GM23338 (cell line): ENCODE results near the gene PTPRZ1. TPM values are rescaled to one million over a fixed set of nuclear protein-coding genes. Genes with fewer than 3 reads are reported as not detected.

ENCODE experiments used
- ATAC-seq: fragments of 200-7000 bp; cut with Tn5 transposase; 3 replicates; pipeline ENCODE4 v1.9.1; 2020
- DNase-seq: peaks from one replicate; pipeline ENCODE4 v3.0.0-alpha.2; 2015; ENCODE audit warnings: low spot score
- H2AFZ ChIP-seq: fragments of 200-600 bp; sonication (generic); 2 replicates; pipeline ENCODE4 v1.8.0; 2016; ENCODE audit warnings: antibody characterized with exemption, mild to moderate bottlenecking, moderate library complexity
- H3F3A ChIP-seq: fragments of 200-600 bp; sonication (generic); replicated peaks from 2 replicates; pipeline ENCODE4 v1.8.0; 2017; ENCODE audit warnings: antibody characterized with exemption, mixed run types, low read depth
- H3K27ac ChIP-seq: fragments of 200-600 bp; sonication (generic); 2 replicates; pipeline ENCODE4 v1.6.1; 2016; ENCODE audit warnings: low read depth
- H3K27me3 ChIP-seq: fragments of 200-600 bp; sonication (generic); 2 replicates; pipeline ENCODE4 v1.8.0; 2016; ENCODE audit warnings: mild to moderate bottlenecking, mixed run types, moderate library complexity; ENCODE audit not compliant: insufficient read depth
- H3K36me3 ChIP-seq: fragments of 200-600 bp; sonication (generic); 2 replicates; pipeline ENCODE4 v1.8.0; 2016; ENCODE audit warnings: mild to moderate bottlenecking; ENCODE audit not compliant: insufficient read depth
- H3K4me1 ChIP-seq: fragments of 200-600 bp; sonication (generic); 2 replicates; pipeline ENCODE4 v1.8.0; 2016; ENCODE audit warnings: mild to moderate bottlenecking, moderate library complexity; ENCODE audit not compliant: insufficient read depth
- H3K4me2 ChIP-seq: fragments of 200-600 bp; sonication (generic); 2 replicates; pipeline ENCODE4 v1.7.1; 2017; ENCODE audit warnings: mixed run types
- H3K4me3 ChIP-seq: fragments of 200-600 bp; sonication (generic); 2 replicates; pipeline ENCODE4 v1.6.1; 2016; ENCODE audit warnings: mixed run types
- H3K79me2 ChIP-seq: fragments of 200-600 bp; sonication (generic); replicated peaks from 2 replicates; pipeline ENCODE4 v1.8.0; 2017; ENCODE audit warnings: mild to moderate bottlenecking; ENCODE audit not compliant: insufficient read depth
- H3K9me2 ChIP-seq: fragments of 200-600 bp; sonication (generic); 2 replicates; pipeline ENCODE4 v1.8.0; 2017; ENCODE audit not compliant: insufficient read depth
- H4K20me1 ChIP-seq: fragments of 200-600 bp; sonication (generic); replicated peaks from 2 replicates; pipeline ENCODE4 v1.8.0; 2017; ENCODE audit warnings: mild to moderate bottlenecking; ENCODE audit not compliant: insufficient read depth
- H3K27ac Mint-ChIP-seq: 2 replicates; pipeline ENCODE4 v1.8.0; 2020; ENCODE audit warnings: inconsistent platforms, mild to moderate bottlenecking, moderate library complexity, mixed read lengths
- H3K27me3 Mint-ChIP-seq: 3 replicates; pipeline ENCODE4 v1.8.0; 2022; ENCODE audit warnings: low read depth, mild to moderate bottlenecking, moderate library complexity, mixed read lengths, inconsistent platforms; ENCODE audit not compliant: insufficient read depth, poor library complexity
- H3K36me3 Mint-ChIP-seq: 3 replicates; pipeline ENCODE4 v1.8.0; 2021; ENCODE audit warnings: low read depth, mild to moderate bottlenecking, inconsistent platforms, moderate library complexity, mixed read lengths
- H3K4me1 Mint-ChIP-seq: 3 replicates; pipeline ENCODE4 v1.8.0; 2020; ENCODE audit warnings: mild to moderate bottlenecking, inconsistent platforms, mixed read lengths
- H3K4me3 Mint-ChIP-seq: 3 replicates; pipeline ENCODE4 v1.8.0; 2021; ENCODE audit warnings: moderate library complexity, mild to moderate bottlenecking, inconsistent platforms, mixed read lengths
- H3K9me3 Mint-ChIP-seq: 3 replicates; pipeline ENCODE4 v1.8.0; 2020; ENCODE audit warnings: moderate library complexity, mild to moderate bottlenecking, inconsistent platforms, mixed read lengths
- CREB1 ChIP-seq: fragments of 250-450 bp; sonication (Bioruptor Pico); IDR thresholded peaks from 2 replicates; pipeline ENCODE4 v1.5.0; 2020; ENCODE audit warnings: low read depth, mild to moderate bottlenecking, moderate library complexity
- EZH2 ChIP-seq: fragments of 200-600 bp; sonication (generic); IDR thresholded peaks from one replicate; pipeline ENCODE4 v1.8.0; 2017; ENCODE audit warnings: antibody characterized with exemption, mild to moderate bottlenecking, low read depth; ENCODE audit not compliant: unreplicated experiment
- EZH2phosphoT487 ChIP-seq: fragments of 200-600 bp; sonication (generic); IDR thresholded peaks from one replicate; pipeline ENCODE4 v1.8.1; 2018; ENCODE audit warnings: antibody characterized with exemption; ENCODE audit not compliant: unreplicated experiment
- JUNB ChIP-seq: IDR thresholded peaks from one replicate; pipeline ENCODE4 v1.6.1; 2016; ENCODE audit warnings: antibody characterized with exemption; ENCODE audit not compliant: unreplicated experiment
- NANOG ChIP-seq: IDR thresholded peaks from 2 replicates; pipeline ENCODE4 v1.6.1; 2016; ENCODE audit warnings: antibody characterized with exemption, borderline replicate concordance
- POLR2AphosphoS5 ChIP-seq: IDR thresholded peaks from 2 replicates; pipeline ENCODE4 v1.6.1; 2016; ENCODE audit warnings: antibody characterized with exemption, low read depth
- STAT1 ChIP-seq: IDR thresholded peaks from one replicate; pipeline ENCODE4 v1.6.1; 2016; ENCODE audit warnings: antibody characterized with exemption; ENCODE audit not compliant: unreplicated experiment
- ZNF114 ChIP-seq: fragments of 250-450 bp; sonication (Bioruptor Pico); IDR thresholded peaks from 2 replicates; pipeline ENCODE4 v1.5.0; 2020; ENCODE audit warnings: mild to moderate bottlenecking, moderate library complexity
- ZNF331 ChIP-seq: fragments of 250-450 bp; sonication (Bioruptor Pico); IDR thresholded peaks from 2 replicates; pipeline ENCODE4 v1.5.0; 2020; ENCODE audit warnings: low read depth, mild to moderate bottlenecking, moderate library complexity
- ZNF462 ChIP-seq: fragments of 250-450 bp; sonication (Bioruptor Pico); IDR thresholded peaks from 2 replicates; pipeline ENCODE4 v1.5.0; 2020; ENCODE audit warnings: mild to moderate bottlenecking, moderate library complexity
- polyA plus RNA-seq: library from polyadenylated mRNA; unstranded; fragments of >200 nt; fragmentation: Nextera tagmentation; extraction: Ambion mirVana; gene quantifications from 2 replicates; pipeline ENCODE4 v1.2.1, GENCODE V29; 2016
- total RNA-seq: library from RNA; depleted of rRNA; stranded (reverse); fragments of >200 nt; shearing (Covaris generic); gene quantifications from 2 replicates; pipeline ENCODE4 v1.2.3, GENCODE V29; 2014
- TF ChIP-seq, protein P1 (sequence below): IDR thresholded peaks from one replicate; pipeline ENCODE4 v1.6.1; 2018; ENCODE audit warnings: antibody characterized with exemption; ENCODE audit not compliant: unreplicated experiment
- TF ChIP-seq, protein P2 (sequence below), 2 experiments: fragments of 200-600 bp in 1 of 2; sonication (generic) in 1 of 2; conservative IDR thresholded peaks; 2 replicates each; pipeline versions ENCODE4 v1.5.1 to v1.6.1; 2016 to 2017; ENCODE audit warnings: antibody characterized with exemption in 2 of 2, low read depth in 2 of 2, mild to moderate bottlenecking in 2 of 2, moderate library complexity in 1 of 2
- TF ChIP-seq, protein P3 (sequence below): IDR thresholded peaks from 2 replicates; pipeline ENCODE4 v1.6.1; 2016; ENCODE audit warnings: antibody characterized with exemption

Gene PTPRZ1
- total and polyA plus RNA-seq, 2 experiments from 2014 or later, result 160 to 230 TPM

DNA sequence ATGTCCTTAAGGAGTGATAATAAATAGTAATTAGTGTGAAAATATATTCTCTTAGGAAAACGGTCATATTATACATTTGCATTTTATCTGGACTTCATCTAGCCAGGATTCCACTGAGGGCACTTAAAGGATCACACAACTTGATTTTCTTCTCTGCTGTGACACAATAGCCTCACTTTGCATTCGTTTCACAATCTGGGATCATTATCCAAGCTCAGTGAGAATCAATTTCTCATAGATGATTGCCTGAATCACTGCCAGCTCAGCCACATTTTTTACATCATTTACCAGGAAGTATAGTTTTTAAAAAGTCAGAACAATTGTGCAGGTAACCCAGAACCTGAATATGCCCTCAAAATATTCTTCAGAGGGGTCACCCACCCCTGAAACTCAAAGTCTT, 68.9 kb downstream of the PTPRZ1 start:
- H3K36me3 Mint-ChIP-seq, result peaks cover 20% of the 10 kb centered on the region
- peaks cover 69% of the 10 kb centered on the region for H3K4me1 Mint-ChIP-seq
- Histone ChIP-seq H4K20me1 (no peaks in the 10 kb centered on the region), H3K36me3 (no peaks in the 10 kb centered on the region), H3K4me1 (peaks cover 60% of the 10 kb centered on the region), H2AFZ (no peak overlapping the region), H3K27me3 (no peaks in the 10 kb centered on the region), H3K4me3 (no peak overlapping the region), H3K9me2 (no peaks in the 10 kb centered on the region), H3K4me2 (peak overlapping the region; percentile 40; the same call in 1 of the 2 replicates), H3K27ac (peak overlapping the region; percentile 96), H3F3A (no peaks in the 10 kb centered on the region), H3K79me2 (peaks cover 50% of the 10 kb centered on the region)
- no peak for TF ChIP-seq EZH2phosphoT487
- TF ChIP-seq ZNF331 (CRISPR knock-in tag), result no peak
- no peak for TF ChIP-seq POLR2AphosphoS5
- TF ChIP-seq, protein P1, sequence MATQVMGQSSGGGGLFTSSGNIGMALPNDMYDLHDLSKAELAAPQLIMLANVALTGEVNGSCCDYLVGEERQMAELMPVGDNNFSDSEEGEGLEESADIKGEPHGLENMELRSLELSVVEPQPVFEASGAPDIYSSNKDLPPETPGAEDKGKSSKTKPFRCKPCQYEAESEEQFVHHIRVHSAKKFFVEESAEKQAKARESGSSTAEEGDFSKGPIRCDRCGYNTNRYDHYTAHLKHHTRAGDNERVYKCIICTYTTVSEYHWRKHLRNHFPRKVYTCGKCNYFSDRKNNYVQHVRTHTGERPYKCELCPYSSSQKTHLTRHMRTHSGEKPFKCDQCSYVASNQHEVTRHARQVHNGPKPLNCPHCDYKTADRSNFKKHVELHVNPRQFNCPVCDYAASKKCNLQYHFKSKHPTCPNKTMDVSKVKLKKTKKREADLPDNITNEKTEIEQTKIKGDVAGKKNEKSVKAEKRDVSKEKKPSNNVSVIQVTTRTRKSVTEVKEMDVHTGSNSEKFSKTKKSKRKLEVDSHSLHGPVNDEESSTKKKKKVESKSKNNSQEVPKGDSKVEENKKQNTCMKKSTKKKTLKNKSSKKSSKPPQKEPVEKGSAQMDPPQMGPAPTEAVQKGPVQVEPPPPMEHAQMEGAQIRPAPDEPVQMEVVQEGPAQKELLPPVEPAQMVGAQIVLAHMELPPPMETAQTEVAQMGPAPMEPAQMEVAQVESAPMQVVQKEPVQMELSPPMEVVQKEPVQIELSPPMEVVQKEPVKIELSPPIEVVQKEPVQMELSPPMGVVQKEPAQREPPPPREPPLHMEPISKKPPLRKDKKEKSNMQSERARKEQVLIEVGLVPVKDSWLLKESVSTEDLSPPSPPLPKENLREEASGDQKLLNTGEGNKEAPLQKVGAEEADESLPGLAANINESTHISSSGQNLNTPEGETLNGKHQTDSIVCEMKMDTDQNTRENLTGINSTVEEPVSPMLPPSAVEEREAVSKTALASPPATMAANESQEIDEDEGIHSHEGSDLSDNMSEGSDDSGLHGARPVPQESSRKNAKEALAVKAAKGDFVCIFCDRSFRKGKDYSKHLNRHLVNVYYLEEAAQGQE, result no peak
- TF ChIP-seq, protein P2, sequence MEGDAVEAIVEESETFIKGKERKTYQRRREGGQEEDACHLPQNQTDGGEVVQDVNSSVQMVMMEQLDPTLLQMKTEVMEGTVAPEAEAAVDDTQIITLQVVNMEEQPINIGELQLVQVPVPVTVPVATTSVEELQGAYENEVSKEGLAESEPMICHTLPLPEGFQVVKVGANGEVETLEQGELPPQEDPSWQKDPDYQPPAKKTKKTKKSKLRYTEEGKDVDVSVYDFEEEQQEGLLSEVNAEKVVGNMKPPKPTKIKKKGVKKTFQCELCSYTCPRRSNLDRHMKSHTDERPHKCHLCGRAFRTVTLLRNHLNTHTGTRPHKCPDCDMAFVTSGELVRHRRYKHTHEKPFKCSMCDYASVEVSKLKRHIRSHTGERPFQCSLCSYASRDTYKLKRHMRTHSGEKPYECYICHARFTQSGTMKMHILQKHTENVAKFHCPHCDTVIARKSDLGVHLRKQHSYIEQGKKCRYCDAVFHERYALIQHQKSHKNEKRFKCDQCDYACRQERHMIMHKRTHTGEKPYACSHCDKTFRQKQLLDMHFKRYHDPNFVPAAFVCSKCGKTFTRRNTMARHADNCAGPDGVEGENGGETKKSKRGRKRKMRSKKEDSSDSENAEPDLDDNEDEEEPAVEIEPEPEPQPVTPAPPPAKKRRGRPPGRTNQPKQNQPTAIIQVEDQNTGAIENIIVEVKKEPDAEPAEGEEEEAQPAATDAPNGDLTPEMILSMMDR (conservative IDR thresholded peaks at IDR 0.05; ENCODE audit: low read depth in 2 of 2), result no peak
- no peak for TF ChIP-seq ZNF462 (CRISPR knock-in tag)
- TF ChIP-seq ZNF114, result no peak
- no peak for TF ChIP-seq STAT1
- TF ChIP-seq EZH2, result no peak
- TF ChIP-seq NANOG, result no peak
- no peak for TF ChIP-seq JUNB
- no peak for TF ChIP-seq CREB1 (CRISPR knock-in tag)
- TF ChIP-seq, protein P3, sequence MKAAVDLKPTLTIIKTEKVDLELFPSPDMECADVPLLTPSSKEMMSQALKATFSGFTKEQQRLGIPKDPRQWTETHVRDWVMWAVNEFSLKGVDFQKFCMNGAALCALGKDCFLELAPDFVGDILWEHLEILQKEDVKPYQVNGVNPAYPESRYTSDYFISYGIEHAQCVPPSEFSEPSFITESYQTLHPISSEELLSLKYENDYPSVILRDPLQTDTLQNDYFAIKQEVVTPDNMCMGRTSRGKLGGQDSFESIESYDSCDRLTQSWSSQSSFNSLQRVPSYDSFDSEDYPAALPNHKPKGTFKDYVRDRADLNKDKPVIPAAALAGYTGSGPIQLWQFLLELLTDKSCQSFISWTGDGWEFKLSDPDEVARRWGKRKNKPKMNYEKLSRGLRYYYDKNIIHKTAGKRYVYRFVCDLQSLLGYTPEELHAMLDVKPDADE, result no peak
- no peak overlapping the region for H3K4me3 Mint-ChIP-seq
- DNase-seq, result no peak
- H3K27ac Mint-ChIP-seq, result peak overlapping the region; percentile 95
- ATAC-seq, result no peak
- no peaks in the 10 kb centered on the region for H3K9me3 Mint-ChIP-seq
- H3K27me3 Mint-ChIP-seq, result no peaks in the 10 kb centered on the region
